GM12891 (cell line): ENCODE results near the gene HLCS.

ENCODE experiments used
- POLR2A ChIP-seq: IDR thresholded peaks from 2 replicates; pipeline ENCODE4 v1.6.1; 2011; ENCODE audit warnings: low read depth, low read length, control low read depth
- POLR2AphosphoS5 ChIP-seq: IDR thresholded peaks from 2 replicates; pipeline ENCODE4 v1.6.1; 2011; ENCODE audit warnings: low read depth, low read length, control low read depth
- TAF1 ChIP-seq: IDR thresholded peaks from 2 replicates; pipeline ENCODE4 v1.6.1; 2011; ENCODE audit warnings: low read depth, low read length, control low read depth

DNA sequence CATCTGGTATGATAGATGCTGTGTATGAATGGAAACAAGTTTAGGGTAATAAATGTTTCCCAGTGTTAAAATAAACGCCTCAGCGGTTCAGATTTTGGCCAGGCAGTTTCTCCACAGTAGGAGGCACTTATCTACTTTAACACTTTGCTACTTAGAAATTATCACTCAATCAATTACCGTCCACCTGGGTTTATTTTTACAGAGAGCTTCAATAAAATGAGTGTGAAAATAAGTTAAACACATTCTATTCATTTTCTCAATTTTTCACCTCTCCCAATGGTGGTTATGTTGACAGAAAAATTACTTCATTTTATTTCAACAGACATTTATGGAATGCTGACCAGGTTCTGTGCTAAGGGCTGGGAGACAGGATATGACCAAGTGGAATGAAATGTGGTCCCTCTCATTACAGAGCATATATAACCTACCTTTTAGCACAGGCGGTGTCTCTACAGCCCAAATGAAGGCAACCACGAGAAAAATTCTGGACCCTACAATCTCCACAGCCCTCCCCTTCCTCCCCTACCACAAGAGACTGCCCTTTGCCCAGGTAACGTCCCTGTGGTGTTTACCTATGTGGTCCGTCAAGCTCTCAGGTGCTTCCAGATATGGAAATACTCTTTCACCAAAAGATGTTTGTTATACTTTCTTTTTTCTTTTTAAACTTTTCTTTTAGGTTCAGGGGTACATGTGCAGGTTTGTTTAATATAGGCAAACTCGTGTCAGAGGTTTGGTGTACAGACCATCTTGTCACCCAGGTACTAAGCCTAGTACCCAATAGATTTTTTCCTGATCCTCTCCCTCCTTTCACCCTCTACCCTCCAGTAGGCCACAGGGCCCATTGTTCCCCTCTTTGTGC lies 105.5 kb downstream of the HLCS start:
- TF ChIP-seq POLR2AphosphoS5 (no peak), POLR2A (no peak), TAF1 (no peak)
